GM12878 (cell line): Measurements from ENCODE around the gene FHOD3. TPM values are rescaled to one million over a fixed set of nuclear protein-coding genes. Genes with fewer than 3 reads are reported as not detected.

Experiments
- ATAC-seq: fragments of 200-7000 bp; cut with Tn5 transposase; 3 replicates; pipeline ENCODE4 v1.9.1; 2020; ENCODE audit warnings: mild to moderate bottlenecking, moderate library complexity
- BruUV-seq: library from RNA; stranded (reverse); fragments of 400-500 nt; replicated peaks from 2 replicates; lab custom pipeline; 2021; lab: Mats Ljungman, UMichigan
- CTCF ChIA-PET: fragments of 300-600 bp; sonication (Branson Sonifier 250); formaldehyde crosslinking; extraction: SDS; loops from one replicate; lab custom pipeline; 2021; ENCODE audit warnings: inconsistent platforms; lab: Yijun Ruan, JAX
- POLR2A ChIA-PET: fragments of 350-600 bp; formaldehyde crosslinking; extraction: SDS; loops from one replicate; lab custom pipeline; 2021; ENCODE audit warnings: inconsistent platforms; lab: Charles Lee
- RAD21 ChIA-PET: fragments of 300-600 bp; sonication (Branson Sonifier 250); formaldehyde crosslinking; loops from one replicate; lab custom pipeline; 2023; ENCODE audit warnings: antibody characterized with exemption; ENCODE audit not compliant: unreplicated experiment; lab: Charles Lee
- SMC1A ChIA-PET: fragments of 300-600 bp; sonication (Branson Sonifier 250); formaldehyde crosslinking; loops from one replicate; lab custom pipeline; 2023; ENCODE audit not compliant: unreplicated experiment, uncharacterized antibody; lab: Charles Lee
- DNase-seq: peaks from one replicate; pipeline ENCODE4 v3.0.0-alpha.2; 2011; ENCODE audit warnings: low read depth, low spot score
- FAIRE-seq: peaks from 3 replicates; lab custom pipeline; 2011; peaks lifted over from hg19 to GRCh38; lab: Jason Lieb, UNC
- H2AFZ ChIP-seq: 2 replicates; pipeline ENCODE4 v1.6.0; 2011; ENCODE audit warnings: low read depth, low read length, control low read depth; ENCODE audit not compliant: control insufficient read depth
- H3K27ac ChIP-seq: 2 replicates; pipeline ENCODE4 v1.5.1; 2011; ENCODE audit warnings: control low read depth; ENCODE audit not compliant: control insufficient read depth, insufficient read depth
- H3K27me3 ChIP-seq, 2 experiments: replicated peaks in 1 of 2; 2 replicates each; pipeline versions ENCODE4 v1.6.0 to v1.6.1; 2011; ENCODE audit warnings: low read length in 1 of 2; ENCODE audit not compliant: control insufficient read depth in 2 of 2, insufficient read depth in 2 of 2
- H3K36me3 ChIP-seq, 2 experiments: 2 replicates each; pipeline ENCODE4 v1.5.1; 2011; ENCODE audit warnings: low read length in 1 of 2; ENCODE audit not compliant: control insufficient read depth in 2 of 2, insufficient read depth in 2 of 2
- H3K4me1 ChIP-seq: 2 replicates; pipeline ENCODE4 v1.6.1; 2011; ENCODE audit warnings: mild to moderate bottlenecking, low read length, moderate library complexity, mixed read lengths; ENCODE audit not compliant: control insufficient read depth, insufficient read depth
- H3K4me2 ChIP-seq: 2 replicates; pipeline ENCODE4 v1.6.0; 2011; ENCODE audit warnings: control low read depth; ENCODE audit not compliant: control insufficient read depth, insufficient read depth
- H3K4me3 ChIP-seq: fragments of 200-600 bp; sonication (generic); 2 replicates; pipeline ENCODE4 v1.5.1; 2016
- H3K79me2 ChIP-seq: 2 replicates; pipeline ENCODE4 v1.6.0; 2011; ENCODE audit warnings: low read length; ENCODE audit not compliant: control insufficient read depth, insufficient read depth
- H3K9ac ChIP-seq: 2 replicates; pipeline ENCODE4 v1.8.0; 2011; ENCODE audit warnings: low read length, control low read depth, mixed read lengths; ENCODE audit not compliant: control insufficient read depth, insufficient read depth
- H3K9me3 ChIP-seq: replicated peaks from 3 replicates; pipeline ENCODE4 v1.5.1; 2011; ENCODE audit warnings: mild to moderate bottlenecking, low read length; ENCODE audit not compliant: control insufficient read depth, insufficient read depth
- H4K20me1 ChIP-seq: 2 replicates; pipeline ENCODE4 v1.6.0; 2011; ENCODE audit not compliant: control insufficient read depth, insufficient read depth
- CTCF ChIP-seq, 3 experiments: IDR thresholded peaks in 2 of 3; conservative IDR thresholded peaks in 1 of 3; 2 replicates each; pipeline ENCODE4 v1.5.1; 2011; ENCODE audit warnings: low read depth in 3 of 3, low read length in 3 of 3, mild to moderate bottlenecking in 3 of 3, control low read depth in 2 of 3, moderate library complexity in 2 of 3, inconsistent platforms in 1 of 3, mixed read lengths in 1 of 3; ENCODE audit not compliant: control insufficient read depth in 2 of 3, insufficient read depth in 1 of 3; ENCODE audit errors: extremely low read depth in 1 of 3
- E2F8 ChIP-seq: fragments of 450-650 bp; IDR thresholded peaks from 2 replicates; pipeline ENCODE4 v1.6.1; 2018; ENCODE audit warnings: mild to moderate bottlenecking, low read depth, moderate library complexity; ENCODE audit not compliant: partially characterized antibody
- FOS ChIP-seq: IDR thresholded peaks from 3 replicates; pipeline ENCODE4 v1.6.1; 2011; ENCODE audit warnings: borderline replicate concordance; ENCODE audit not compliant: insufficient read length; ENCODE audit errors: extremely low read depth
- PBX3 ChIP-seq: IDR thresholded peaks from 2 replicates; pipeline ENCODE4 v1.6.1; 2011; ENCODE audit warnings: mild to moderate bottlenecking, low read depth, low read length, moderate library complexity; ENCODE audit not compliant: insufficient replicate concordance
- SIN3A ChIP-seq: IDR thresholded peaks from 2 replicates; pipeline ENCODE4 v1.6.1; 2012; ENCODE audit warnings: low read depth, low read length, improper control_type of control experiment
- SIX5 ChIP-seq: IDR thresholded peaks from 2 replicates; pipeline ENCODE4 v1.6.1; 2011; ENCODE audit warnings: mild to moderate bottlenecking, low read depth, low read length, moderate library complexity; ENCODE audit not compliant: severe bottlenecking
- SMAD1 ChIP-seq: fragments of 450-650 bp; IDR thresholded peaks from 2 replicates; pipeline ENCODE4 v1.6.1; 2018; ENCODE audit warnings: mild to moderate bottlenecking, low read depth; ENCODE audit not compliant: partially characterized antibody
- ZNF217 ChIP-seq: fragments of 450-650 bp; IDR thresholded peaks from 2 replicates; pipeline ENCODE4 v1.6.1; 2017; ENCODE audit warnings: antibody characterized with exemption, mild to moderate bottlenecking
- WGBS: methylation state at CpG from one replicate; pipeline ENCODE4 v1.1.6; 2016; ENCODE audit warnings: low lambda C conversion rate; ENCODE audit not compliant: insufficient replicate concordance, insufficient coverage; ENCODE audit errors: missing lambda C conversion rate; 5-methylcytosine and 5-hydroxymethylcytosine counted together
- in situ Hi-C: fragments of 300-500 bp; cut with MboI; formaldehyde crosslinking; loops from 9 replicates; pipeline ENCODE4 v1.14.3; 2018; ENCODE audit warnings: mixed read lengths
- intact Hi-C: fragments of 100-400 bp; cut with micrococcal nuclease; formaldehyde crosslinking; loops from one replicate; pipeline ENCODE4 v1.14.2; 2022; ENCODE audit not compliant: unreplicated experiment
- polyA plus RNA-seq, 11 experiments: library from polyadenylated mRNA; depleted of rRNA in 4 of 11; unstranded in 6 of 11; stranded (reverse) in 5 of 11; fragments of >200 nt; fragmentation: Nextera tagmentation in 4 of 11; fragmentation: Illumina TruSeq in 1 of 11; extraction: Ambion mirVana in 4 of 11; extraction: Trizol in 1 of 11; gene quantifications; 1 replicate in 1 of 11; 2 replicates in 10 of 11; pipeline versions ENCODE4 v1.2.1 to v1.2.3, GENCODE V29; 2011 to 2016; ENCODE audit warnings: inconsistent platforms in 2 of 11, missing spikeins in 2 of 11, low read depth in 1 of 11
- total RNA-seq, 4 experiments: library from RNA; depleted of rRNA in 3 of 4; stranded (reverse); fragments of >200 nt in 3 of 4; fragmentation: Illumina TruSeq in 1 of 4; extraction: Trizol in 1 of 4; gene quantifications; 2 replicates each; pipeline versions ENCODE4 v1.2.1 to v1.2.3, GENCODE V29; 2013 to 2021

Gene FHOD3
- total and polyA plus RNA-seq, 10 of the 15 experiments (the other 5 are each of a cell fraction or from before 2014, with no cell fraction given) = 0.77 to 26.7 (median 10.4) TPM

- TF ChIP-seq PBX3 (no peak), E2F8 (no peak), CTCF (IDR thresholded peaks at IDR 0.05 in 2 of 3, conservative IDR thresholded peaks at IDR 0.05 in 1 of 3; ENCODE audit: control insufficient read depth in 2 of 3, extremely low read depth in 1 of 3, insufficient read depth in 1 of 3, low read depth in 3 of 3, low read length in 3 of 3) (peak; percentile 16 to 33 (median 32); a peak in 3 of 6 replicates), SIN3A (no peak)
Observed at GRCh38 chr18:36372903-36373311, 75.4 kb downstream of the FHOD3 start (continued).

- RAD21 ChIA-PET = interaction anchor here (0.8 to 2.5 kb wide), 13 partner anchors 7 to 90 kb away, joined by 3 to 14 read pairs (median 4); partner anchors contain the start of gene FHOD3
- Histone ChIP-seq H2AFZ (no peak overlapping the region), H3K36me3 (no peaks in the 10 kb centered on the region), H4K20me1 (no peaks in the 10 kb centered on the region), H3K27me3 (no peaks in the 10 kb centered on the region), H3K79me2 (no peaks in the 10 kb centered on the region; the same call in 1 of the 2 replicates), H3K27ac (no peak overlapping the region), H3K4me2 (no peak overlapping the region), H3K4me3 (no peak overlapping the region), H3K9me3 (no peaks in the 10 kb centered on the region; the same call in 2 of the 3 replicates), H3K4me1 (no peaks in the 10 kb centered on the region), H3K9ac (no peak overlapping the region)
- FAIRE-seq (no peak), ATAC-seq (no peak), DNase-seq (no peak)
- TF ChIP-seq SMAD1 (no peak), SIX5 (no peak), ZNF217 (no peak), FOS (no peak)
- CTCF ChIA-PET = interaction anchor here (0.7 to 2.8 kb wide), 15 partner anchors 13 to 198 kb away, joined by 3 to 15 read pairs (median 3); no protein-coding TSS in a partner anchor
- POLR2A ChIA-PET = interaction anchor here (0.6 to 1.8 kb wide), 7 partner anchors 8 to 119 kb away, joined by 3 to 5 read pairs (median 3); no protein-coding TSS in a partner anchor
- intact Hi-C loops = loop anchor here (2.0 kb wide), 1 partner anchor 37 kb away; no protein-coding TSS in a partner anchor
- BruUV-seq = no TSS peak
- SMC1A ChIA-PET = interaction anchor here (0.6 to 50.9 kb wide), 15 partner anchors 6 to 583 kb away, joined by 3 to 1180 read pairs (median 3); no protein-coding TSS in a partner anchor
- in situ Hi-C loops = no loop called here
- WGBS = 19% methylated on average over 3 of the region's 3 CpGs
Observed at GRCh38 chr18:36374262-36374661, 76.7 kb downstream of the FHOD3 start.
